ENCODE data around the gene ROR2. TPM values are rescaled to one million over a fixed set of nuclear protein-coding genes. Genes with fewer than 3 reads are reported as not detected.
A peak's percentile ranks its signal among the peaks of the same experiment; 100 is the strongest.

Gene ROR2
- total RNA-seq, 2 experiments from 2014 or later = 0.08 to 0.14 TPM

GRCh38 chr9:91714020-91714806, 235.8 kb downstream of the ROR2 start:
- Mint-ChIP-seq H3K4me3 (peak overlapping the region; percentile 63), H3K27ac (no peak overlapping the region), H3K9me3 (peaks cover 5% of the 10 kb centered on the region), H3K4me1 (peaks cover 14% of the 10 kb centered on the region), H3K36me3 (no peaks in the 10 kb centered on the region), H3K27me3 (peaks cover 28% of the 10 kb centered on the region)
- POLR2A ChIA-PET = interaction anchor here (0.6 to 0.7 kb wide), 2 partner anchors 522 to 750 kb away, joined by 3 to 4 read pairs; no protein-coding TSS in a partner anchor
- ATAC-seq (ENCODE audit: low read depth) (peak; percentile 27), DNase-seq (peak; percentile 45)

GRCh38 chr9:91712811-91713210, 237.2 kb downstream of the ROR2 start:
- H3K27ac Mint-ChIP-seq = peak overlapping the region; percentile 60
- peaks cover 14% of the 10 kb centered on the region for H3K4me1 Mint-ChIP-seq
- H3K36me3 Mint-ChIP-seq = no peaks in the 10 kb centered on the region
- peaks cover 17% of the 10 kb centered on the region for H3K27me3 Mint-ChIP-seq
- DNase-seq (no peak), ATAC-seq (ENCODE audit: low read depth) (no peak)
- H3K9me3 Mint-ChIP-seq = peaks cover 5% of the 10 kb centered on the region
- POLR2A ChIA-PET = interaction anchor here (0.6 to 0.7 kb wide), 2 partner anchors 215 to 428 kb away, joined by 3 read pairs; no protein-coding TSS in a partner anchor
- no peak overlapping the region for H3K4me3 Mint-ChIP-seq

GRCh38 chr9:91711755-91712601, 238.1 kb downstream of the ROR2 start:
- Mint-ChIP-seq H3K4me1 (peaks cover 12% of the 10 kb centered on the region), H3K4me3 (no peak overlapping the region), H3K27ac (no peak overlapping the region), H3K27me3 (peaks cover 9% of the 10 kb centered on the region), H3K9me3 (peaks cover 5% of the 10 kb centered on the region), H3K36me3 (no peaks in the 10 kb centered on the region)
- POLR2A ChIA-PET = no interaction called here
- DNase-seq (peak; percentile 61), ATAC-seq (ENCODE audit: low read depth) (peak; percentile 92)

- peaks cover 5% of the 10 kb centered on the region for H3K4me1 Mint-ChIP-seq
- peaks cover 7% of the 10 kb centered on the region for H3K9me3 Mint-ChIP-seq
- no peak for ATAC-seq (ENCODE audit: low read depth)
- no peak for DNase-seq
- POLR2A ChIA-PET = no interaction called here
- H3K27ac Mint-ChIP-seq = no peak overlapping the region
- no peaks in the 10 kb centered on the region for H3K36me3 Mint-ChIP-seq
- no peaks in the 10 kb centered on the region for H3K27me3 Mint-ChIP-seq
- no peak overlapping the region for H3K4me3 Mint-ChIP-seq
These were observed 239.9 kb downstream of the ROR2 start for GRCh38 chr9:91710158-91710557.

GRCh38 chr9:91705386-91705785, 244.6 kb downstream of the ROR2 start:
- ATAC-seq (ENCODE audit: low read depth) = no peak
- Mint-ChIP-seq H3K36me3 (no peaks in the 10 kb centered on the region), H3K4me3 (no peak overlapping the region), H3K4me1 (no peaks in the 10 kb centered on the region), H3K9me3 (peaks cover 13% of the 10 kb centered on the region), H3K27ac (no peak overlapping the region), H3K27me3 (peaks cover 17% of the 10 kb centered on the region)
- POLR2A ChIA-PET = no interaction called here
- no peak for DNase-seq

- H3K4me1 Mint-ChIP-seq = no peaks in the 10 kb centered on the region
- DNase-seq (no peak), ATAC-seq (ENCODE audit: low read depth) (no peak)
- no peaks in the 10 kb centered on the region for H3K36me3 Mint-ChIP-seq
- POLR2A ChIA-PET = no interaction called here
- no peak overlapping the region for H3K27ac Mint-ChIP-seq
- H3K4me3 Mint-ChIP-seq = no peak overlapping the region
- H3K27me3 Mint-ChIP-seq = peaks cover 17% of the 10 kb centered on the region
- H3K9me3 Mint-ChIP-seq = peaks cover 9% of the 10 kb centered on the region
These were observed 249.6 kb downstream of the ROR2 start for GRCh38 chr9:91700475-91700874.

GRCh38 chr9:91698266-91698665, 251.8 kb downstream of the ROR2 start:
- POLR2A ChIA-PET = no interaction called here
- peaks cover 15% of the 10 kb centered on the region for H3K27me3 Mint-ChIP-seq

GRCh38 chr9:91697201-91697600, 252.8 kb downstream of the ROR2 start:
- peaks cover 2% of the 10 kb centered on the region for H3K9me3 Mint-ChIP-seq
- POLR2A ChIA-PET = no interaction called here
- no peak overlapping the region for H3K4me3 Mint-ChIP-seq
- no peak for ATAC-seq (ENCODE audit: low read depth)
- H3K27me3 Mint-ChIP-seq = peaks cover 4% of the 10 kb centered on the region
- H3K4me1 Mint-ChIP-seq = peaks cover 3% of the 10 kb centered on the region
- no peak for DNase-seq
- peaks cover 1% of the 10 kb centered on the region for H3K36me3 Mint-ChIP-seq
- no peak overlapping the region for H3K27ac Mint-ChIP-seq

More at GRCh38 chr9:91698266-91698665, 251.8 kb downstream of the ROR2 start:
- DNase-seq = no peak
- H3K4me1 Mint-ChIP-seq = peaks cover 3% of the 10 kb centered on the region
- peaks cover 1% of the 10 kb centered on the region for H3K36me3 Mint-ChIP-seq
- H3K4me3 Mint-ChIP-seq = no peak overlapping the region
- peaks cover 3% of the 10 kb centered on the region for H3K9me3 Mint-ChIP-seq
- no peak overlapping the region for H3K27ac Mint-ChIP-seq
- no peak for ATAC-seq (ENCODE audit: low read depth)

- no peak overlapping the region for H3K27ac Mint-ChIP-seq
- POLR2A ChIA-PET = no interaction called here
- H3K4me1 Mint-ChIP-seq = peaks cover 5% of the 10 kb centered on the region
- H3K4me3 Mint-ChIP-seq = no peak overlapping the region
- DNase-seq (no peak), ATAC-seq (ENCODE audit: low read depth) (no peak)
- peaks cover 1% of the 10 kb centered on the region for H3K36me3 Mint-ChIP-seq
- peaks cover 7% of the 10 kb centered on the region for H3K27me3 Mint-ChIP-seq
- peaks cover 2% of the 10 kb centered on the region for H3K9me3 Mint-ChIP-seq
These were observed 255.8 kb downstream of the ROR2 start for GRCh38 chr9:91694081-91694870.

GRCh38 chr9:91693226-91693625, 256.8 kb downstream of the ROR2 start:
- peaks cover 1% of the 10 kb centered on the region for H3K36me3 Mint-ChIP-seq
- H3K27me3 Mint-ChIP-seq = peaks cover 7% of the 10 kb centered on the region
- POLR2A ChIA-PET = no interaction called here

GRCh38 chr9:91690540-91691249, 259.3 kb downstream of the ROR2 start:
- no peak for DNase-seq
- Mint-ChIP-seq H3K36me3 (peaks cover 1% of the 10 kb centered on the region), H3K27me3 (peaks cover 7% of the 10 kb centered on the region), H3K4me3 (no peak overlapping the region), H3K9me3 (peaks cover 2% of the 10 kb centered on the region), H3K4me1 (peaks cover 5% of the 10 kb centered on the region), H3K27ac (peak overlapping the region; percentile 2)
- no peak for ATAC-seq (ENCODE audit: low read depth)
- POLR2A ChIA-PET = no interaction called here

More at GRCh38 chr9:91693226-91693625, 256.8 kb downstream of the ROR2 start:
- peaks cover 2% of the 10 kb centered on the region for H3K9me3 Mint-ChIP-seq
- DNase-seq = no peak
- no peak overlapping the region for H3K27ac Mint-ChIP-seq
- no peak overlapping the region for H3K4me3 Mint-ChIP-seq
- H3K4me1 Mint-ChIP-seq = peaks cover 5% of the 10 kb centered on the region
- no peak for ATAC-seq (ENCODE audit: low read depth)

- POLR2A ChIA-PET = no interaction called here
- Mint-ChIP-seq H3K27ac (no peak overlapping the region), H3K4me1 (peaks cover 2% of the 10 kb centered on the region), H3K36me3 (no peaks in the 10 kb centered on the region), H3K27me3 (peaks cover 7% of the 10 kb centered on the region), H3K9me3 (no peaks in the 10 kb centered on the region), H3K4me3 (no peak overlapping the region)
- no peak for DNase-seq
- ATAC-seq (ENCODE audit: low read depth) = no peak
These were observed 261.0 kb downstream of the ROR2 start for GRCh38 chr9:91689006-91689405.

Data from activated naive CD8-positive, alpha-beta T cell treated with anti-CD3 and anti-CD28 coated beads, Interleukin-2, amount 10 ng/mL, durations not matched to agents 7 days and 5 days (primary cell).